Neural cell (in vitro differentiated cells): ENCODE measurements around the gene FBLN2.

Experiments used
- CTCF ChIP-seq: fragments of 450-650 bp; IDR thresholded peaks from 2 replicates; pipeline ENCODE4 v1.5.1; 2014; ENCODE audit warnings: antibody characterized with exemption, mild to moderate bottlenecking, moderate library complexity; ENCODE audit not compliant: poor library complexity, severe bottlenecking
- EP300 ChIP-seq: fragments of 450-650 bp; conservative IDR thresholded peaks from 2 replicates; pipeline ENCODE4 v1.6.1; 2014; ENCODE audit warnings: antibody characterized with exemption, mild to moderate bottlenecking, moderate library complexity; ENCODE audit not compliant: poor library complexity, severe bottlenecking
- EZH2 ChIP-seq: fragments of 200-600, 300-800 bp; shearing (Covaris generic), sonication (generic); IDR thresholded peaks from 2 replicates; pipeline ENCODE4 v1.6.1; 2014; ENCODE audit warnings: antibody characterized with exemption, low read length, borderline replicate concordance, mild to moderate bottlenecking; ENCODE audit not compliant: insufficient read depth, poor library complexity, severe bottlenecking
- MXI1 ChIP-seq: fragments of 450-650 bp; conservative IDR thresholded peaks from 2 replicates; pipeline ENCODE4 v1.6.1; 2014; ENCODE audit warnings: antibody characterized with exemption, mild to moderate bottlenecking; ENCODE audit not compliant: poor library complexity, severe bottlenecking
- POLR2AphosphoS5 ChIP-seq: IDR thresholded peaks from 2 replicates; pipeline ENCODE4 v1.6.1; 2012
- RAD21 ChIP-seq: fragments of 450-650 bp; conservative IDR thresholded peaks from 2 replicates; pipeline ENCODE4 v1.6.1; 2014; ENCODE audit warnings: antibody characterized with exemption, mild to moderate bottlenecking, moderate library complexity
- REST ChIP-seq: IDR thresholded peaks from 2 replicates; pipeline ENCODE4 v1.6.1; 2012; ENCODE audit warnings: borderline replicate concordance
- TAF1 ChIP-seq: IDR thresholded peaks from 2 replicates; pipeline ENCODE4 v1.6.1; 2012; ENCODE audit warnings: low read depth

GRCh38 chr3:13596426-13597205 is 47.7 kb downstream of the FBLN2 start:
- TF ChIP-seq CTCF (no peak), POLR2AphosphoS5 (no peak), REST (no peak), EP300 (no peak), RAD21 (no peak), EZH2 (no peak), TAF1 (no peak), MXI1 (no peak)
